OCI-LY7 (cell line): ENCODE results near the gene AKT3. TPM values are rescaled to one million over a fixed set of nuclear protein-coding genes. Genes with fewer than 3 reads are reported as not detected.

Experiments
- BruUV-seq: library from RNA; stranded (reverse); fragments of 400-500 nt; replicated peaks from 2 replicates; lab custom pipeline; 2021; lab: Mats Ljungman, UMichigan
- CTCF ChIA-PET: fragments of 300-600 bp; sonication (Branson Sonifier 250); formaldehyde crosslinking; loops from one replicate; lab custom pipeline; 2022; ENCODE audit warnings: antibody characterized with exemption; ENCODE audit not compliant: unreplicated experiment; lab: Charles Lee
- POLR2A ChIA-PET: fragments of 300-600 bp; sonication (Branson Sonifier 250); formaldehyde crosslinking; loops from one replicate; lab custom pipeline; 2022; ENCODE audit warnings: antibody characterized with exemption; lab: Charles Lee
- DNase-seq: peaks from one replicate; pipeline ENCODE4 v3.0.0-alpha.2; 2015; ENCODE audit warnings: low spot score
- H2AFZ ChIP-seq: fragments of 200-600 bp; sonication (generic), shearing (Covaris generic); 2 replicates; pipeline ENCODE4 v1.6.1; 2014; ENCODE audit warnings: mild to moderate bottlenecking, antibody characterized with exemption, low read length, moderate library complexity
- H3K27ac ChIP-seq: fragments of 200-600 bp; sonication (generic); 2 replicates; pipeline ENCODE4 v1.5.1; 2014; ENCODE audit warnings: mixed run types, low read depth, mild to moderate bottlenecking, moderate library complexity, low read length, inconsistent platforms; ENCODE audit not compliant: poor library complexity, severe bottlenecking
- H3K36me3 ChIP-seq: fragments of 200-600 bp; sonication (generic); 2 replicates; pipeline ENCODE4 v1.6.1; 2014; ENCODE audit warnings: mild to moderate bottlenecking, antibody characterized with exemption, low read length, moderate library complexity, mixed read lengths; ENCODE audit not compliant: insufficient read depth
- H3K4me1 ChIP-seq: fragments of 200-600 bp; sonication (generic); 2 replicates; pipeline ENCODE4 v1.5.1; 2014; ENCODE audit warnings: mild to moderate bottlenecking, low read length; ENCODE audit not compliant: insufficient read depth, poor library complexity, severe bottlenecking
- H3K4me2 ChIP-seq: fragments of 200-600 bp; sonication (generic); 2 replicates; pipeline ENCODE4 v1.6.1; 2014; ENCODE audit warnings: mild to moderate bottlenecking, low read length
- H3K4me3 ChIP-seq: fragments of 200-600 bp; sonication (generic); 2 replicates; pipeline ENCODE4 v1.5.1; 2014; ENCODE audit warnings: mild to moderate bottlenecking, low read depth, low read length; ENCODE audit not compliant: poor library complexity, severe bottlenecking
- H3K79me2 ChIP-seq: fragments of 200-600 bp; sonication (generic); 2 replicates; pipeline ENCODE4 v1.6.1; 2016; ENCODE audit warnings: low read depth, mild to moderate bottlenecking, low read length, moderate library complexity, mixed read lengths; ENCODE audit not compliant: insufficient read depth
- H3K9me2 ChIP-seq: fragments of 200-600 bp; sonication (generic); 2 replicates; pipeline ENCODE4 v1.6.1; 2016; ENCODE audit warnings: mild to moderate bottlenecking, low read length, mixed read lengths; ENCODE audit not compliant: insufficient read depth
- H3K9me3 ChIP-seq: fragments of 200-600 bp; sonication (generic); 2 replicates; pipeline ENCODE4 v1.6.1; 2014; ENCODE audit warnings: mild to moderate bottlenecking, mixed run types, low read length, mixed read lengths
- H4K20me1 ChIP-seq: fragments of 200-600 bp; sonication (generic); 2 replicates; pipeline ENCODE4 v1.6.1; 2014; ENCODE audit warnings: mild to moderate bottlenecking, antibody characterized with exemption, low read length, moderate library complexity, mixed read lengths; ENCODE audit not compliant: insufficient read depth
- EZH2phosphoT487 ChIP-seq: fragments of 200-600 bp; sonication (generic); IDR thresholded peaks from 2 replicates; pipeline ENCODE4 v1.6.1; 2018; ENCODE audit warnings: low read depth, borderline replicate concordance, mild to moderate bottlenecking, mixed run types, antibody characterized with exemption, low read length, moderate library complexity, mixed read lengths
- intact Hi-C: fragments of 100-400 bp; cut with micrococcal nuclease; formaldehyde crosslinking; loops from one replicate; pipeline ENCODE4 v1.10.0; 2022; ENCODE audit not compliant: unreplicated experiment
- total RNA-seq, 2 experiments: library from RNA; depleted of rRNA in 1 of 2; stranded (reverse); fragments of >200 nt in 1 of 2; shearing (Covaris generic) in 1 of 2; gene quantifications; 2 replicates each; pipeline ENCODE4 v1.2.3, GENCODE V29; 2014 to 2022
- TF ChIP-seq, protein P1 (sequence below): fragments of 200-600 bp; sonication (generic); conservative IDR thresholded peaks from 2 replicates; pipeline ENCODE4 v1.5.1; 2014; ENCODE audit warnings: mild to moderate bottlenecking, antibody characterized with exemption, low read length, moderate library complexity, mixed read lengths

AKT3 gene
- total RNA-seq, 2 experiments from 2014 or later: 0.29 TPM; not detected in 1

GRCh38 chr1:243477731-243478290 lies 372.2 kb downstream of the AKT3 start:
- no peaks in the 10 kb centered on the region for H3K4me1 ChIP-seq
- DNase-seq: no peak
- H3K9me2 ChIP-seq: no peaks in the 10 kb centered on the region
- TF ChIP-seq, protein P1, sequence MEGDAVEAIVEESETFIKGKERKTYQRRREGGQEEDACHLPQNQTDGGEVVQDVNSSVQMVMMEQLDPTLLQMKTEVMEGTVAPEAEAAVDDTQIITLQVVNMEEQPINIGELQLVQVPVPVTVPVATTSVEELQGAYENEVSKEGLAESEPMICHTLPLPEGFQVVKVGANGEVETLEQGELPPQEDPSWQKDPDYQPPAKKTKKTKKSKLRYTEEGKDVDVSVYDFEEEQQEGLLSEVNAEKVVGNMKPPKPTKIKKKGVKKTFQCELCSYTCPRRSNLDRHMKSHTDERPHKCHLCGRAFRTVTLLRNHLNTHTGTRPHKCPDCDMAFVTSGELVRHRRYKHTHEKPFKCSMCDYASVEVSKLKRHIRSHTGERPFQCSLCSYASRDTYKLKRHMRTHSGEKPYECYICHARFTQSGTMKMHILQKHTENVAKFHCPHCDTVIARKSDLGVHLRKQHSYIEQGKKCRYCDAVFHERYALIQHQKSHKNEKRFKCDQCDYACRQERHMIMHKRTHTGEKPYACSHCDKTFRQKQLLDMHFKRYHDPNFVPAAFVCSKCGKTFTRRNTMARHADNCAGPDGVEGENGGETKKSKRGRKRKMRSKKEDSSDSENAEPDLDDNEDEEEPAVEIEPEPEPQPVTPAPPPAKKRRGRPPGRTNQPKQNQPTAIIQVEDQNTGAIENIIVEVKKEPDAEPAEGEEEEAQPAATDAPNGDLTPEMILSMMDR: no peak
- TF ChIP-seq EZH2phosphoT487: no peak
- no peaks in the 10 kb centered on the region for H3K9me3 ChIP-seq
- BruUV-seq: no TSS peak
- POLR2A ChIA-PET: interaction anchor here (1.0 kb wide), 1 partner anchor 20 kb away, joined by 3 read pairs; no protein-coding TSS in a partner anchor
- H4K20me1 ChIP-seq: no peaks in the 10 kb centered on the region
- intact Hi-C loops: loop anchor here (1.0 kb wide), 1 partner anchor 11 kb away; no protein-coding TSS in a partner anchor
- no peak overlapping the region for H3K4me3 ChIP-seq
- no peaks in the 10 kb centered on the region for H3K79me2 ChIP-seq
- no peak overlapping the region for H3K27ac ChIP-seq
- H3K4me2 ChIP-seq: no peak overlapping the region
- no peaks in the 10 kb centered on the region for H3K36me3 ChIP-seq
- CTCF ChIA-PET: no interaction called here
- H2AFZ ChIP-seq: no peak overlapping the region

DNA sequence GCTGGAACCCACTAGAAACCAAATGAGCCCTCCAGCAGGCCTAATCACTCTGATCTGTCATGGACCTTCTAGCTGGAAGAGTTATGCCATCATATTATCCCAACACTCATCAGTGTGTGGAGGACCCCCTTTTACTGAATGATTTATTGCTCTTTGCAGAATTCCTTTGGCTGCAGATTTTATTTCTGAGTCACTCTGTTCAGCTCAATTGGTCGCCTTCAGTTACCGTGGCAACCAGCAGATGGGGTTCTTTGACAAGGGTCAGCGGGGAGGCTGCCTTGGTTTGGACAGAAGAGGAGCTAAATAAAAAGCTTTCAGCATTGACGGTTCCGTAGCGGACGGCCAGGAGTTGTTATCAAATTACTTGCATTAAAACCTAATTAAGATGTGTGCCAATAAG lies 374.1 kb downstream of the AKT3 start:
- no peaks in the 10 kb centered on the region for H3K36me3 ChIP-seq
- DNase-seq: no peak
- ChIA-PET CTCF (no interaction called here), POLR2A (no interaction called here)
- no peak overlapping the region for H3K4me3 ChIP-seq
- BruUV-seq: no TSS peak
- no peak overlapping the region for H3K27ac ChIP-seq
- H3K79me2 ChIP-seq: no peaks in the 10 kb centered on the region
- no peak overlapping the region for H3K4me2 ChIP-seq
- H3K9me2 ChIP-seq: no peaks in the 10 kb centered on the region
- TF ChIP-seq, protein P1: no peak
- no peak for TF ChIP-seq EZH2phosphoT487
- H3K9me3 ChIP-seq: no peaks in the 10 kb centered on the region
- peaks cover 7% of the 10 kb centered on the region for H3K4me1 ChIP-seq
- no peak overlapping the region for H2AFZ ChIP-seq
- intact Hi-C loops: no loop called here
- no peaks in the 10 kb centered on the region for H4K20me1 ChIP-seq

DNA sequence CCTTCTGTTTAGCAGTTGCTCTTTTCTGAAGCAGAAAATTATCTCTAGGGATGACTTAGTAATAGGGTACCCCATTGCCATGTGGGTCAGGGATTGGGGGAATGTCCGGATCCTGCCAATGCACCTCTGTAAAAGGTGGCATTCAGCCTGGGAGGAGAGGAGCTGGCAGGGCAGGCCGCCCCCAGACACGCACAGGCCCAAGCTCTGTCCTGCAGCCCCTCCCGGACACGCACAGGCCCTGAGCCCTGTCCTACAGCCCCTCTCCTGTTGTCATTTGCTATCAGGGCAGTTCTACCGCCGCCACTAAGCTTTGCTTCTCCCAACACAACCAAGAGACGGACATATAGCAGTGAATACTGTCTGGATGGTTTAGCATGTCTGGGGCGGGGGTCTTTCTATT lies 375.1 kb downstream of the AKT3 start:
- CTCF ChIA-PET: no interaction called here
- TF ChIP-seq, protein P1: no peak
- no peak for TF ChIP-seq EZH2phosphoT487
- H3K79me2 ChIP-seq: no peaks in the 10 kb centered on the region
- intact Hi-C loops: no loop called here
- no peaks in the 10 kb centered on the region for H3K9me3 ChIP-seq
- H3K4me1 ChIP-seq: peaks cover 7% of the 10 kb centered on the region
- BruUV-seq: no TSS peak
- no peak overlapping the region for H3K27ac ChIP-seq
- no peak overlapping the region for H3K4me2 ChIP-seq
- H3K4me3 ChIP-seq: no peak overlapping the region
- no peaks in the 10 kb centered on the region for H3K9me2 ChIP-seq
- POLR2A ChIA-PET: no interaction called here
- no peaks in the 10 kb centered on the region for H3K36me3 ChIP-seq
- DNase-seq: no peak
- H4K20me1 ChIP-seq: no peaks in the 10 kb centered on the region
- no peak overlapping the region for H2AFZ ChIP-seq
